Fibroblast of villous mesenchyme (primary cell): ENCODE measurements around the gene CRHR2. TPM values are rescaled to one million over a fixed set of nuclear protein-coding genes. Genes with fewer than 3 reads are reported as not detected.

Source experiments
- DNase-seq: peaks from one replicate; pipeline ENCODE4 v3.0.0-alpha.2; 2010; ENCODE audit warnings: low read depth
- H3K4me3 ChIP-seq: 2 replicates; pipeline ENCODE4 v1.5.1; 2011; ENCODE audit warnings: low read depth, mild to moderate bottlenecking, low read length
- CTCF ChIP-seq: IDR thresholded peaks from 2 replicates; pipeline ENCODE4 v1.5.1; 2012; ENCODE audit warnings: low read depth, mild to moderate bottlenecking, low read length; ENCODE audit not compliant: insufficient read depth
- total RNA-seq: library from RNA; depleted of rRNA; stranded (reverse); fragments of >200 nt; gene quantifications from 2 replicates; pipeline ENCODE4 v1.2.3, GENCODE V29; 2012

The CRHR2 gene
- total RNA-seq, 1 donor = not detected

- no peak overlapping the region for H3K4me3 ChIP-seq
- DNase-seq = no peak
- TF ChIP-seq CTCF = no peak
Observed at GRCh38 chr7:30652698-30653641, 29.3 kb downstream of the CRHR2 start.

GRCh38 chr7:30652132-30652531 is 30.1 kb downstream of the CRHR2 start:
- DNase-seq = no peak
- H3K4me3 ChIP-seq = no peak overlapping the region
- no peak for TF ChIP-seq CTCF

- no peak for DNase-seq
- H3K4me3 ChIP-seq = no peak overlapping the region
- no peak for TF ChIP-seq CTCF
Observed at GRCh38 chr7:30650421-30650808, 31.8 kb downstream of the CRHR2 start.

- no peak for TF ChIP-seq CTCF
- no peak for DNase-seq
Observed at GRCh38 chr7:30649717-30650420, 32.4 kb downstream of the CRHR2 start.

GRCh38 chr7:30648744-30649540 is 33.3 kb downstream of the CRHR2 start:
- no peak for DNase-seq
- no peak overlapping the region for H3K4me3 ChIP-seq
- no peak for TF ChIP-seq CTCF

More at GRCh38 chr7:30649717-30650420, 32.4 kb downstream of the CRHR2 start:
- H3K4me3 ChIP-seq = no peak overlapping the region

- no peak overlapping the region for H3K4me3 ChIP-seq
- DNase-seq = no peak
- no peak for TF ChIP-seq CTCF
Observed at GRCh38 chr7:30647589-30648364, 34.5 kb downstream of the CRHR2 start.
